ENCODE results near the gene HYI. TPM values are rescaled to one million over a fixed set of nuclear protein-coding genes. Genes with fewer than 3 reads are reported as not detected.

HYI gene
- total and polyA plus RNA-seq, 2 experiments from 2014 or later, result 14.3 to 18.9 TPM

- peak overlapping the region; percentile 95 for H3K27ac Mint-ChIP-seq
- peak overlapping the region; percentile 73 for H3K4me2 ChIP-seq
- H3K36me3 Mint-ChIP-seq (ENCODE audit: low read depth), result peaks cover 31% of the 10 kb centered on the region
- H3K27me3 Mint-ChIP-seq (ENCODE audit: insufficient read depth, low read depth, poor library complexity), result peaks cover 22% of the 10 kb centered on the region
- peaks cover 6% of the 10 kb centered on the region for H3K4me1 ChIP-seq (ENCODE audit: insufficient read depth)
- H3K9me2 ChIP-seq (ENCODE audit: insufficient read depth), result no peaks in the 10 kb centered on the region
- H3F3A ChIP-seq (replicated peaks; ENCODE audit: low read depth), result no peaks in the 10 kb centered on the region
- H3K79me2 ChIP-seq (replicated peaks; ENCODE audit: insufficient read depth), result no peaks in the 10 kb centered on the region
- H3K4me3 Mint-ChIP-seq, result peak overlapping the region; percentile 87
- TF ChIP-seq POLR2AphosphoS5 (IDR thresholded peaks at IDR 0.05; ENCODE audit: low read depth), result peak; percentile 70
- no peak for TF ChIP-seq ZNF331 (CRISPR knock-in tag; IDR thresholded peaks at IDR 0.05; ENCODE audit: low read depth)
- H3K27ac ChIP-seq (ENCODE audit: low read depth), result peak overlapping the region; percentile 58
- H4K20me1 ChIP-seq (replicated peaks; ENCODE audit: insufficient read depth), result no peaks in the 10 kb centered on the region; the same call in 1 of the 2 replicates
- peak; percentile 89 for ATAC-seq
- peak; percentile 97 for DNase-seq (ENCODE audit: low spot score)
- H2AFZ ChIP-seq, result no peak overlapping the region
- H3K4me1 Mint-ChIP-seq, result peaks cover 21% of the 10 kb centered on the region
- H3K4me3 ChIP-seq, result peak overlapping the region; percentile 52
- no peaks in the 10 kb centered on the region for H3K27me3 ChIP-seq (ENCODE audit: insufficient read depth)
- H3K9me3 Mint-ChIP-seq, result peaks cover 3% of the 10 kb centered on the region; the same call in 2 of the 3 replicates
- no peaks in the 10 kb centered on the region; the same call in 1 of the 2 replicates for H3K36me3 ChIP-seq (ENCODE audit: insufficient read depth)
Measured at GRCh38 chr1:43454270-43455011, 710 bp upstream of the HYI start.

- Mint-ChIP-seq H3K4me1 (peaks cover 21% of the 10 kb centered on the region), H3K27me3 (ENCODE audit: insufficient read depth, low read depth, poor library complexity) (peaks cover 21% of the 10 kb centered on the region), H3K9me3 (peaks cover 3% of the 10 kb centered on the region; the same call in 2 of the 3 replicates), H3K36me3 (ENCODE audit: low read depth) (peaks cover 37% of the 10 kb centered on the region), H3K27ac (no peak overlapping the region), H3K4me3 (peak overlapping the region; percentile 73)
- Histone ChIP-seq H4K20me1 (replicated peaks; ENCODE audit: insufficient read depth) (no peaks in the 10 kb centered on the region; the same call in 1 of the 2 replicates), H3K4me2 (peak overlapping the region; percentile 86), H3K4me3 (peak overlapping the region; percentile 52), H3K4me1 (ENCODE audit: insufficient read depth) (peaks cover 6% of the 10 kb centered on the region), H3K79me2 (replicated peaks; ENCODE audit: insufficient read depth) (no peaks in the 10 kb centered on the region), H3K36me3 (ENCODE audit: insufficient read depth) (no peaks in the 10 kb centered on the region; the same call in 1 of the 2 replicates), H3K27me3 (ENCODE audit: insufficient read depth) (no peaks in the 10 kb centered on the region), H3K9me2 (ENCODE audit: insufficient read depth) (no peaks in the 10 kb centered on the region), H2AFZ (no peak overlapping the region), H3K27ac (ENCODE audit: low read depth) (no peak overlapping the region), H3F3A (replicated peaks; ENCODE audit: low read depth) (no peaks in the 10 kb centered on the region)
- peak; percentile 63 for ATAC-seq
- peak; percentile 74 for DNase-seq (ENCODE audit: low spot score)
- TF ChIP-seq ZNF331 (CRISPR knock-in tag; IDR thresholded peaks at IDR 0.05; ENCODE audit: low read depth) (no peak), STAT1 (IDR thresholded peaks at IDR 0.05; ENCODE audit: unreplicated experiment) (no peak), POLR2AphosphoS5 (IDR thresholded peaks at IDR 0.05; ENCODE audit: low read depth) (no peak), EZH2phosphoT487 (IDR thresholded peaks at IDR 0.05; ENCODE audit: unreplicated experiment) (no peak), JUNB (IDR thresholded peaks at IDR 0.05; ENCODE audit: unreplicated experiment) (no peak)
- TF ChIP-seq, protein P1, sequence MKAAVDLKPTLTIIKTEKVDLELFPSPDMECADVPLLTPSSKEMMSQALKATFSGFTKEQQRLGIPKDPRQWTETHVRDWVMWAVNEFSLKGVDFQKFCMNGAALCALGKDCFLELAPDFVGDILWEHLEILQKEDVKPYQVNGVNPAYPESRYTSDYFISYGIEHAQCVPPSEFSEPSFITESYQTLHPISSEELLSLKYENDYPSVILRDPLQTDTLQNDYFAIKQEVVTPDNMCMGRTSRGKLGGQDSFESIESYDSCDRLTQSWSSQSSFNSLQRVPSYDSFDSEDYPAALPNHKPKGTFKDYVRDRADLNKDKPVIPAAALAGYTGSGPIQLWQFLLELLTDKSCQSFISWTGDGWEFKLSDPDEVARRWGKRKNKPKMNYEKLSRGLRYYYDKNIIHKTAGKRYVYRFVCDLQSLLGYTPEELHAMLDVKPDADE (IDR thresholded peaks at IDR 0.05), result no peak
- TF ChIP-seq, protein P2, sequence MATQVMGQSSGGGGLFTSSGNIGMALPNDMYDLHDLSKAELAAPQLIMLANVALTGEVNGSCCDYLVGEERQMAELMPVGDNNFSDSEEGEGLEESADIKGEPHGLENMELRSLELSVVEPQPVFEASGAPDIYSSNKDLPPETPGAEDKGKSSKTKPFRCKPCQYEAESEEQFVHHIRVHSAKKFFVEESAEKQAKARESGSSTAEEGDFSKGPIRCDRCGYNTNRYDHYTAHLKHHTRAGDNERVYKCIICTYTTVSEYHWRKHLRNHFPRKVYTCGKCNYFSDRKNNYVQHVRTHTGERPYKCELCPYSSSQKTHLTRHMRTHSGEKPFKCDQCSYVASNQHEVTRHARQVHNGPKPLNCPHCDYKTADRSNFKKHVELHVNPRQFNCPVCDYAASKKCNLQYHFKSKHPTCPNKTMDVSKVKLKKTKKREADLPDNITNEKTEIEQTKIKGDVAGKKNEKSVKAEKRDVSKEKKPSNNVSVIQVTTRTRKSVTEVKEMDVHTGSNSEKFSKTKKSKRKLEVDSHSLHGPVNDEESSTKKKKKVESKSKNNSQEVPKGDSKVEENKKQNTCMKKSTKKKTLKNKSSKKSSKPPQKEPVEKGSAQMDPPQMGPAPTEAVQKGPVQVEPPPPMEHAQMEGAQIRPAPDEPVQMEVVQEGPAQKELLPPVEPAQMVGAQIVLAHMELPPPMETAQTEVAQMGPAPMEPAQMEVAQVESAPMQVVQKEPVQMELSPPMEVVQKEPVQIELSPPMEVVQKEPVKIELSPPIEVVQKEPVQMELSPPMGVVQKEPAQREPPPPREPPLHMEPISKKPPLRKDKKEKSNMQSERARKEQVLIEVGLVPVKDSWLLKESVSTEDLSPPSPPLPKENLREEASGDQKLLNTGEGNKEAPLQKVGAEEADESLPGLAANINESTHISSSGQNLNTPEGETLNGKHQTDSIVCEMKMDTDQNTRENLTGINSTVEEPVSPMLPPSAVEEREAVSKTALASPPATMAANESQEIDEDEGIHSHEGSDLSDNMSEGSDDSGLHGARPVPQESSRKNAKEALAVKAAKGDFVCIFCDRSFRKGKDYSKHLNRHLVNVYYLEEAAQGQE (IDR thresholded peaks at IDR 0.05; ENCODE audit: unreplicated experiment), result no peak
Measured at GRCh38 chr1:43452789-43453441, 816 bp downstream of the HYI start.
